Mammary epithelial cell (primary cell): ENCODE measurements around the gene LRRC43.

Experiments used
- CTCF ChIP-seq, 2 donors: IDR thresholded peaks in 1 of 2; conservative IDR thresholded peaks in 1 of 2; 2 replicates each; pipeline ENCODE4 v1.5.1; 2011 to 2012; ENCODE audit warnings: inconsistent platforms in 2 of 2, low read length in 2 of 2, mild to moderate bottlenecking in 2 of 2, control low read depth in 1 of 2, low read depth in 1 of 2; ENCODE audit not compliant: insufficient read depth in 1 of 2; ENCODE audit errors: extremely low read depth in 1 of 2
- EZH2 ChIP-seq: IDR thresholded peaks from 2 replicates; pipeline ENCODE4 v1.6.1; 2012; ENCODE audit warnings: low read length, inconsistent platforms, borderline replicate concordance

- TF ChIP-seq CTCF (conservative IDR thresholded peaks at IDR 0.05 in 1 of 2, IDR thresholded peaks at IDR 0.05 in 1 of 2; ENCODE audit: extremely low read depth in 1 of 2, insufficient read depth in 1 of 2, low read depth in 1 of 2, low read length in 2 of 2), result no peak
- TF ChIP-seq EZH2, result no peak
Measured at GRCh38 chr12:122187466-122187865, 4.5 kb downstream of the LRRC43 start.
